Measurements from ENCODE around the gene GRAMD4.

The GRAMD4 gene

DNA sequence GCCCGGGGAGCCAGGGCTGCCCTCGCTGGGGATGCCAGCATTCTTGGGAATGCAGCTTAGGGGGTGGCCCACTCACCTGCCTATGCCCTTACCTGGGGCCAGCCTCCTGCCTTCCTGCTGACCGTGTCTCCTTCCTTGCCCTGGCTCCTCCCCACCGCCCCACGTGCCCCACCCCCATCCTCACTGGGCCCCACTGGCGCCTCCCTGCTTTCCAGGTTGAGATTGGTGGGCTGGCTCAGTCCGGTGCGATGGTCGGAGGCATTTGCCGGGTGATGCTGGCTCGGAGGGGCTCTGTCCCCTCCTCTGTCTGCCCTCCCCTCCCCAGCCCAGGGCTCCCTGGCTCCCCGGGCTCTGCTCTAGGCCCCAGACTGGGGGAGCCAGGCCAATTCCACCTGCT is 34.1 kb upstream of the GRAMD4 start:
- no peaks in the 10 kb centered on the region for H4K20me1 ChIP-seq (ENCODE audit: insufficient read depth, low read length)

DNA sequence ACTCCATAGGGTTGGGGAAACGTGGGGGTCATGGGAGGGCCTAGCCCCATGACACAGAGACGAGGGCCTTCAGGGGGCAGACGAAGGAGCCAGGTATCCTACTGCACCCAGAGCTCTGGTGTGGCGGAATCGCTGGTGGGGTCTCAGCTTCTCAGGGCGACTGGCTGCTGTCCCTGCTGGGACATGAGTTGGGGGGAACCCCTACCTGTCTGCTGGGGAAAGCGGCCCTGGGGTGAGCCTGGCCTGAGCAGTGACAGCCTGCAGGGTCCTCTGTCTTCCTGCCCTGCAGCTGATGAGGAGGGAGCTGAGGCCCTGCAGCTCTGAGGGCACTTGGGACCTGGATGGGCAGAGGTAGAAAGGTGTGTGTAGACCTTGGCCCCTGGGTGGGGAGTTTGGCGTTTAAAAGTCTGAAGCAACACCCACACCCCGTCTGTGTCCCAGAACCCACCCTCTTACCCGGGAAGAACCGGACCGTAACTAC is 33.6 kb upstream of the GRAMD4 start:
- no peaks in the 10 kb centered on the region for H3K79me2 ChIP-seq (ENCODE audit: insufficient read depth, low read length)
- H3K27me3 ChIP-seq (ENCODE audit: insufficient read depth, low read length) = no peaks in the 10 kb centered on the region
- no peak overlapping the region for H2AFZ ChIP-seq (ENCODE audit: low read length)
- no peaks in the 10 kb centered on the region for H3F3A ChIP-seq (ENCODE audit: insufficient read depth, low read length)
- peaks cover 58% of the 10 kb centered on the region for H3K4me1 ChIP-seq (ENCODE audit: insufficient read depth, low read length, severe bottlenecking)
- H3K27ac ChIP-seq (ENCODE audit: low read depth, low read length, poor library complexity, severe bottlenecking) = no peak overlapping the region
- no peaks in the 10 kb centered on the region for H3K9me2 ChIP-seq (ENCODE audit: low read depth, low read length)
- no peaks in the 10 kb centered on the region for H3K9me3 ChIP-seq (ENCODE audit: low read length)
- no peak overlapping the region for H3K4me3 ChIP-seq (ENCODE audit: low read depth, low read length, poor library complexity, severe bottlenecking)
- H3K9ac ChIP-seq (ENCODE audit: low read length) = no peak overlapping the region
- no peaks in the 10 kb centered on the region for H3K36me3 ChIP-seq (ENCODE audit: insufficient read depth, low read length)
- TF ChIP-seq EZH2 (IDR thresholded peaks at IDR 0.05; ENCODE audit: borderline replicate concordance, low read length) = no peak
- TF ChIP-seq, protein P1, sequence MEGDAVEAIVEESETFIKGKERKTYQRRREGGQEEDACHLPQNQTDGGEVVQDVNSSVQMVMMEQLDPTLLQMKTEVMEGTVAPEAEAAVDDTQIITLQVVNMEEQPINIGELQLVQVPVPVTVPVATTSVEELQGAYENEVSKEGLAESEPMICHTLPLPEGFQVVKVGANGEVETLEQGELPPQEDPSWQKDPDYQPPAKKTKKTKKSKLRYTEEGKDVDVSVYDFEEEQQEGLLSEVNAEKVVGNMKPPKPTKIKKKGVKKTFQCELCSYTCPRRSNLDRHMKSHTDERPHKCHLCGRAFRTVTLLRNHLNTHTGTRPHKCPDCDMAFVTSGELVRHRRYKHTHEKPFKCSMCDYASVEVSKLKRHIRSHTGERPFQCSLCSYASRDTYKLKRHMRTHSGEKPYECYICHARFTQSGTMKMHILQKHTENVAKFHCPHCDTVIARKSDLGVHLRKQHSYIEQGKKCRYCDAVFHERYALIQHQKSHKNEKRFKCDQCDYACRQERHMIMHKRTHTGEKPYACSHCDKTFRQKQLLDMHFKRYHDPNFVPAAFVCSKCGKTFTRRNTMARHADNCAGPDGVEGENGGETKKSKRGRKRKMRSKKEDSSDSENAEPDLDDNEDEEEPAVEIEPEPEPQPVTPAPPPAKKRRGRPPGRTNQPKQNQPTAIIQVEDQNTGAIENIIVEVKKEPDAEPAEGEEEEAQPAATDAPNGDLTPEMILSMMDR (IDR thresholded peaks at IDR 0.05; ENCODE audit: low read length) = no peak
- peak overlapping the region; percentile 61; the same call in 1 of the 2 replicates for H3K4me2 ChIP-seq (ENCODE audit: low read length)
- no peaks in the 10 kb centered on the region for H4K20me1 ChIP-seq (ENCODE audit: insufficient read depth, low read length)

More for the DNA sequence above, 34.1 kb upstream of the GRAMD4 start:
- Histone ChIP-seq H3K27me3 (ENCODE audit: insufficient read depth, low read length) (no peaks in the 10 kb centered on the region), H3K4me3 (ENCODE audit: low read depth, low read length, poor library complexity, severe bottlenecking) (no peak overlapping the region), H2AFZ (ENCODE audit: low read length) (no peak overlapping the region), H3K27ac (ENCODE audit: low read depth, low read length, poor library complexity, severe bottlenecking) (no peak overlapping the region), H3K4me1 (ENCODE audit: insufficient read depth, low read length, severe bottlenecking) (peaks cover 58% of the 10 kb centered on the region), H3K4me2 (ENCODE audit: low read length) (no peak overlapping the region), H3K9me3 (ENCODE audit: low read length) (no peaks in the 10 kb centered on the region), H3F3A (ENCODE audit: insufficient read depth, low read length) (no peaks in the 10 kb centered on the region), H3K79me2 (ENCODE audit: insufficient read depth, low read length) (no peaks in the 10 kb centered on the region), H3K9me2 (ENCODE audit: low read depth, low read length) (no peaks in the 10 kb centered on the region), H3K9ac (ENCODE audit: low read length) (no peak overlapping the region), H3K36me3 (ENCODE audit: insufficient read depth, low read length) (no peaks in the 10 kb centered on the region)
- TF ChIP-seq, protein P1 (IDR thresholded peaks at IDR 0.05; ENCODE audit: low read length) = no peak
- no peak for TF ChIP-seq EZH2 (IDR thresholded peaks at IDR 0.05; ENCODE audit: borderline replicate concordance, low read length)

GRCh38 chr22:46587061-46587460 is 33.1 kb upstream of the GRAMD4 start:
- Histone ChIP-seq H4K20me1 (ENCODE audit: insufficient read depth, low read length) (no peaks in the 10 kb centered on the region), H3K27me3 (ENCODE audit: insufficient read depth, low read length) (no peaks in the 10 kb centered on the region), H3K9me2 (ENCODE audit: low read depth, low read length) (no peaks in the 10 kb centered on the region), H3K4me2 (ENCODE audit: low read length) (peak overlapping the region; percentile 61; the same call in 1 of the 2 replicates), H3K4me1 (ENCODE audit: insufficient read depth, low read length, severe bottlenecking) (peaks cover 57% of the 10 kb centered on the region), H3K36me3 (ENCODE audit: insufficient read depth, low read length) (no peaks in the 10 kb centered on the region), H2AFZ (ENCODE audit: low read length) (no peak overlapping the region), H3K27ac (ENCODE audit: low read depth, low read length, poor library complexity, severe bottlenecking) (peak overlapping the region; percentile 70), H3K4me3 (ENCODE audit: low read depth, low read length, poor library complexity, severe bottlenecking) (no peak overlapping the region), H3K9ac (ENCODE audit: low read length) (no peak overlapping the region; the same call in 1 of the 2 replicates), H3K9me3 (ENCODE audit: low read length) (no peaks in the 10 kb centered on the region), H3F3A (ENCODE audit: insufficient read depth, low read length) (no peaks in the 10 kb centered on the region), H3K79me2 (ENCODE audit: insufficient read depth, low read length) (no peaks in the 10 kb centered on the region)
- TF ChIP-seq, protein P1 (IDR thresholded peaks at IDR 0.05; ENCODE audit: low read length) = no peak
- no peak for TF ChIP-seq EZH2 (IDR thresholded peaks at IDR 0.05; ENCODE audit: borderline replicate concordance, low read length)

Measured in OCI-LY1 (cell line).